Activated T-cell treated with anti-CD3 and anti-CD28 coated beads, Interleukin-2, amount 50 U/mL, for 72 hours (primary cell): Measurements from ENCODE around the gene ASPRV1. TPM values are rescaled to one million over a fixed set of nuclear protein-coding genes. Genes with fewer than 3 reads are reported as not detected.
"Not testable (repeated sequence)": the region's sequence is repeated elsewhere in the genome, so short reads cannot be mapped to it uniquely, and the experiment has no call there.

Experiments
- ATAC-seq, 2 donors: fragments of 150-1000 bp; cut with Tn5 transposase; replicated peaks in 1 of 2; 2 replicates each; pipeline ENCODE4 v1.10.0; 2021; ENCODE audit warnings: moderate library complexity in 2 of 2, mild to moderate bottlenecking in 1 of 2
- DNase-seq, 2 donors: peaks; one replicate each; pipeline ENCODE4 v3.0.0; 2021 to 2022; ENCODE audit warnings: mixed read lengths in 1 of 2
- H3K27ac Mint-ChIP-seq: one replicate; pipeline ENCODE4 v1.8.0; 2022; ENCODE audit warnings: mild to moderate bottlenecking, moderate library complexity, mixed read lengths
- H3K27me3 Mint-ChIP-seq: one replicate; pipeline ENCODE4 v1.8.0; 2022; ENCODE audit warnings: low read depth, mixed read lengths
- H3K36me3 Mint-ChIP-seq, 2 donors: one replicate each; pipeline ENCODE4 v1.8.0; 2022; ENCODE audit warnings: mixed read lengths in 2 of 2, mild to moderate bottlenecking in 1 of 2; ENCODE audit not compliant: insufficient read depth in 2 of 2
- H3K4me1 Mint-ChIP-seq: one replicate; pipeline ENCODE4 v1.8.0; 2022; ENCODE audit warnings: low read depth, mixed read lengths
- H3K4me3 Mint-ChIP-seq, 2 donors: one replicate each; pipeline ENCODE4 v1.8.0; 2022; ENCODE audit warnings: mild to moderate bottlenecking in 2 of 2, mixed read lengths in 2 of 2, moderate library complexity in 2 of 2
- H3K9me3 Mint-ChIP-seq, 2 donors: one replicate each; pipeline ENCODE4 v1.8.0; 2022; ENCODE audit warnings: mixed read lengths in 2 of 2
- total RNA-seq, 2 donors: library from RNA; stranded (reverse); gene quantifications; one replicate each; pipeline ENCODE4 v1.2.3, GENCODE V29; 2022

The ASPRV1 gene
- total RNA-seq, 2 donors from 2014 or later: 1.0 to 2.0 TPM

GRCh38 chr2:69965756-69966445, 4.5 kb upstream of the ASPRV1 start:
- DNase-seq (no peak), ATAC-seq (no peak)
- Mint-ChIP-seq H3K4me1 (peaks cover 9% of the 10 kb centered on the region), H3K27me3 (no peaks in the 10 kb centered on the region), H3K36me3 (no peaks in the 10 kb centered on the region), H3K4me3 (no peak overlapping the region), H3K27ac (no peak overlapping the region), H3K9me3 (no peaks in the 10 kb centered on the region)

DNA sequence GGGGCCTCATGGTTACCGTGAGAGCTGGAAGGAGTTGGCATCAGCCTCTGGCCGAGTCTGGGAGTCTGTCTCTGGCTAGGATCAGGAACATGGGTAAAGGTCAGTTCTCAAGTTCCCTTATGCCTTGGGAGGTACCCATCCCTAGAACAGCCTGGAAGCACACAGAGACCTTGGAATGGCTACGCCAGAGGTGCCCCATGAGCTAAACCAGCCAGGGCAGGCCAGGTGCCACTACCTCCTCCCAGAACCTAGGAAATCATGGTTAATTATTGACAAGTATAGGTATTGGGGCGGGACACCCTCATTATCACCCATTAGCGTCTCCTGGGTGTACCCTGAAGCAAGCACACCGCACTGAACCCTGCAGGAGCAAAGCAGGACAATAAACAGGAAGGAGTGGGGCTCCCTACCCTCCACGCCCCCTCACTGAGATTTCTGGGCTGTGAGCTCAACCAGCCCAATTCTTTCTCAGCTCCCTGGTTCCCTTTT, 3.0 kb upstream of the ASPRV1 start:
- ATAC-seq (no peak), DNase-seq (no peak)
- H3K4me1 Mint-ChIP-seq: peaks cover 9% of the 10 kb centered on the region
- H3K27ac Mint-ChIP-seq: no peak overlapping the region
- no peaks in the 10 kb centered on the region for H3K36me3 Mint-ChIP-seq
- H3K27me3 Mint-ChIP-seq: no peaks in the 10 kb centered on the region
- no peaks in the 10 kb centered on the region for H3K9me3 Mint-ChIP-seq
- H3K4me3 Mint-ChIP-seq: no peak overlapping the region

GRCh38 chr2:69962986-69963730, 1.7 kb upstream of the ASPRV1 start:
- H3K4me3 Mint-ChIP-seq: no peak overlapping the region
- no peaks in the 10 kb centered on the region for H3K9me3 Mint-ChIP-seq
- H3K27me3 Mint-ChIP-seq: no peaks in the 10 kb centered on the region
- ATAC-seq (no peak), DNase-seq (no peak)
- H3K27ac Mint-ChIP-seq: no peak overlapping the region
- peaks cover 9% of the 10 kb centered on the region for H3K4me1 Mint-ChIP-seq
- H3K36me3 Mint-ChIP-seq: no peaks in the 10 kb centered on the region

GRCh38 chr2:69960821-69961220, 610 bp downstream of the ASPRV1 start:
- ATAC-seq (no peak), DNase-seq (no peak)
- H3K36me3 Mint-ChIP-seq: no peaks in the 10 kb centered on the region
- H3K4me1 Mint-ChIP-seq: peaks cover 9% of the 10 kb centered on the region
- no peaks in the 10 kb centered on the region for H3K9me3 Mint-ChIP-seq
- H3K4me3 Mint-ChIP-seq: no peak overlapping the region
- H3K27me3 Mint-ChIP-seq: no peaks in the 10 kb centered on the region
- H3K27ac Mint-ChIP-seq: no peak overlapping the region

DNA sequence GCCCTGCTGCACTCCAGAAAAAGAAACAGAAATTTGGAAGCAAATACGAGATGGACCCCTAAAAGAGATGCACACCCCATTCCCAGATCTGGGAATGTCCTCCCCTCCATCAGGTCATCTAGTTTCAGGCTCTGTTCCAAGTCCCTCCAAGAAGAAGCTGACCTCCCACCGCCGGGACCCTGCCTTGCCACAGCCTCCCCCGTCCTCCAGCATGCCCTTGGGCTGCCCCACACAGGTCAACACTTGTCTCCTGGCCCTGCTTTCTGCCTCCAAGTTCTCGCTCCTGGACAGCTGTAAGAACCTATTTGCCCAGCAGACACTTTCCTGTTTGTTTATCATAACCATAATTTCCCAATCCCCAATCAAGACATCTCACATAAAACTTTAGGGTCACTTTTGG, 2.0 kb downstream of the ASPRV1 start:
- Mint-ChIP-seq H3K27ac (no peak overlapping the region), H3K9me3 (no peaks in the 10 kb centered on the region), H3K36me3 (no peaks in the 10 kb centered on the region), H3K27me3 (peaks cover 4% of the 10 kb centered on the region), H3K4me3 (no peak overlapping the region), H3K4me1 (peaks cover 7% of the 10 kb centered on the region)
- DNase-seq (no peak), ATAC-seq (no peak)

DNA sequence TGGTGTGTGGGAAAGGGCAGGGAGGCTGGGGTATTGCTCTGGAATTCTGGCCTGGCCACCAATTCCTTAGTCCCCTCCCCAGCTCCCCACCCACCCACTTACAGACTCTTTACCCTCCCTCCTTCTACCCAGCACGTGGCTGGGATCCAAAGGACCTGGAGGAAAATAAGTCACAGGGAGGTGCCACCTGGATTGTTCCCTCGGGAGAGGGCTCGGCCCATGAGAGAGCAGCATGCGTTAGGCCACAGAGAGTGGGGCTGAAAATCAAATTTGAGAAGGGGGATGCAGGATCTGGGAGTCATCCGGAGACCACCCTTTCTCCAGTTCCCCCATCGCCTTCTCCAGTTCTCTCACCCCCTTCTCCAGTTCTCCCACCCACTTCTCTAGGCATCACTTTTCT, 3.0 kb downstream of the ASPRV1 start:
- Mint-ChIP-seq H3K9me3 (no peaks in the 10 kb centered on the region), H3K36me3 (no peaks in the 10 kb centered on the region), H3K27ac (no peak overlapping the region), H3K4me3 (no peak overlapping the region), H3K4me1 (peaks cover 4% of the 10 kb centered on the region), H3K27me3 (peaks cover 4% of the 10 kb centered on the region)
- no peak for ATAC-seq
- DNase-seq: no peak

- H3K9me3 Mint-ChIP-seq: no peaks in the 10 kb centered on the region
- H3K4me3 Mint-ChIP-seq: no peak overlapping the region
- H3K36me3 Mint-ChIP-seq: no peaks in the 10 kb centered on the region
- peaks cover 4% of the 10 kb centered on the region for H3K27me3 Mint-ChIP-seq
- no peak overlapping the region for H3K27ac Mint-ChIP-seq
- peaks cover 4% of the 10 kb centered on the region for H3K4me1 Mint-ChIP-seq
- ATAC-seq (no peak), DNase-seq (no peak)
Observed at GRCh38 chr2:69957965-69958364, 3.5 kb downstream of the ASPRV1 start.

GRCh38 chr2:69956475-69956979, 4.9 kb downstream of the ASPRV1 start:
- DNase-seq: no peak
- Mint-ChIP-seq H3K9me3 (no peaks in the 10 kb centered on the region), H3K27ac (no peak overlapping the region), H3K27me3 (peaks cover 4% of the 10 kb centered on the region), H3K36me3 (no peaks in the 10 kb centered on the region), H3K4me1 (peaks cover 4% of the 10 kb centered on the region), H3K4me3 (no peak overlapping the region)
- no peak for ATAC-seq

DNA sequence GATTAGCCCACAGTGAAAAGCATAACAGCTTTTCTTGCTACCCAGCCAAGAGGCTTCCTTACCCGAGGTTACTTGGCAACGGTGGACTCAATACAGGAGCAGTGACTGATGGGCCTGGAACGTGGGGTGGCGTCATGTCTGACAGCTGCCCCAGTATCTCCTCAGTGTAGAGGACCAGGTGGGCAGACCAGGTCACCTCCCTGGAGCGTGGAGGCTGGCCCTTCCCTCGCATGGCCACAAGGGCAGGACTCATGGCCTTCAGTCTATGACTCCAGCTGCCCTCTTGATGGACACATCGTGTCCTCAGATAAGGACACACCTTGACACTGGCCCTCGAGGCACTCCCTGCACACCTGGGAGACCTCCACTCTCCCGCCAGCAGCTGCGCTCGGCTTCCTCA, 6.4 kb downstream of the ASPRV1 start:
- no peaks in the 10 kb centered on the region for H3K9me3 Mint-ChIP-seq
- H3K27ac Mint-ChIP-seq: no peak overlapping the region
- ATAC-seq (no peak), DNase-seq (no peak)
- H3K4me3 Mint-ChIP-seq: no peak overlapping the region
- peaks cover 4% of the 10 kb centered on the region for H3K27me3 Mint-ChIP-seq
- H3K4me1 Mint-ChIP-seq: peaks cover 4% of the 10 kb centered on the region
- H3K36me3 Mint-ChIP-seq: no peaks in the 10 kb centered on the region

DNA sequence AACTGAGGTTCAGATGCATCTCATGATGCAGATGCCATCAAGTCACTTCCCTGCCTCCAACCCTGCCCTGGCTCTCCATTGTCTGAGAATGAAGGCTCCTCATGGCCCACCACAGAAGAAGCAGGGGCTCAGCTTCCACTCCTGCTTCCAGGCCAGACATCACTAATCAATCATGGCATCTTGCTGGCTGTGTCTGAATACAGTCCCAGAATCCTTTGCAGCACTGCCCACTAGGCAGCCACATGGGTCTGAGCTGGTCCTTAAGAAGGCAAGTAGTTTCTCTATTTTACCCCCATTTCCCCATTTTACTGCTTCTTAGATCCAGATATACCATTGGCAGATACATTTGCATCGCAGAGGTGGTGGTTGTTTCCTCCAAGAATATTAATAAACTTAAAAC, 7.3 kb downstream of the ASPRV1 start:
- H3K9me3 Mint-ChIP-seq: no peaks in the 10 kb centered on the region
- no peak overlapping the region for H3K27ac Mint-ChIP-seq

DNA sequence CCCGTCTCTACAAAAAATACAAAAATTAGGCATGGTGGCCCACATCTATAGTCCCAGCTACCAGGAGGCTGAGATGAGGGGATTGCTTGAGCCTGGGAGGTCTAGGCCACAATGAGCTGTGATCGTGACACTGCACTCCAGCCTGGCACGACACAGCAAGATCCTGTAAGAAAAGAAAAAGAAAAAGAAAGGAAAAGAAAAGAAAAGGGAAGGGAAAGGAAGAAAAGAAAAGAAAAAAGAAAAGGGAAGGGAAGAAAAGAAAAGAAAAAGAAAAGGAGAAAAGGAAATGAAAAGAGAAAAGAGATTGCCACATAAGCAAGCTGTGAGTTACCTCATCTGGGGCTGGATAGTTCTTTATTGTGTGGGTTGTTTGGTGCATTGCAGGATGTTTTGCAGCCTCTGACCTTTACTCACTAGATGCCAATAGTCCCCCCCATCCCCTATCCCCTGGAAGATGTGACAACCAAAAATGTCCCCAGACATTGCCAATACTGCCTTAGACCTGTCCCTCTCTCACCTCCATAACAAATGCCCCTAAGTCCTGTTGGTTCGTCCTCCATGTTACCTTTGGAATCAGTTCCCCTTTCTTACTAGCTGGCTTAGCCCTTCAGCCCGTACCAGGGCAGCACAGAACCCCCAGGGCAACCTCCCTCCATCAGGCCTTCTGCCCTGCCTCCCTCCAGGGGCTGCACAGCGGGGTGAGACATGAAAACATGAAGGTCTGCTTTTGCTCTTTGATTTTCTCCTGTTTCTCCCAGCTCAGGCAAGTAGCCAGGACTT, 8.9 kb downstream of the ASPRV1 start:
- peaks cover 7% of the 10 kb centered on the region for H3K4me1 Mint-ChIP-seq
- peaks cover 4% of the 10 kb centered on the region for H3K27me3 Mint-ChIP-seq
- ATAC-seq (no peak), DNase-seq (no peak)
- no peaks in the 10 kb centered on the region for H3K9me3 Mint-ChIP-seq
- H3K27ac Mint-ChIP-seq: peak overlapping the region; percentile 76
- H3K36me3 Mint-ChIP-seq: no peaks in the 10 kb centered on the region
- H3K4me3 Mint-ChIP-seq: no peak overlapping the region

More for the DNA sequence above, 7.3 kb downstream of the ASPRV1 start:
- Mint-ChIP-seq H3K4me3 (no peak overlapping the region), H3K4me1 (peaks cover 4% of the 10 kb centered on the region), H3K36me3 (no peaks in the 10 kb centered on the region), H3K27me3 (peaks cover 4% of the 10 kb centered on the region)
- DNase-seq: no peak
- no peak for ATAC-seq

DNA sequence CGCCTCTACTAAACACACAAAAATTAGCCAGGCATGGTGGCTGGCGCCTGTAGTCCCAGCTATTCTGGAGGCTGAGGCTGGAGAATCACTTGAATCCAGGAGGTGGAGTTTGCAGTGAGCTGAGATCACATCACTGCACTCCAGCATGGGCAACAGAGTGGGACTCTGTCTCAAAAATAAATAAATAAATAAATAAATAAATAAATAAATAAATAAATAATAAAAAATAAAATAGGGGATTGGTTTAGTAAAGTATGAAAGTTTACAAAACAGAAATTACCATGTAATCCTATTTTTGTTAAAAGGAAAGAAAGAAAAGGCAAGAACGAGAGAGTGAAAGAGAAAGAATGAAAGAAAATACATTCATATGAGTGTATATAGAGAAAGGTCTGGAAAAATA, 10.8 kb downstream of the ASPRV1 start:
- not testable (repeated sequence) for H3K36me3 Mint-ChIP-seq, ATAC-seq, H3K27ac Mint-ChIP-seq, DNase-seq, H3K27me3 Mint-ChIP-seq, H3K9me3 Mint-ChIP-seq, H3K4me3 Mint-ChIP-seq
- peaks cover 26% of the 10 kb centered on the region for H3K4me1 Mint-ChIP-seq

DNA sequence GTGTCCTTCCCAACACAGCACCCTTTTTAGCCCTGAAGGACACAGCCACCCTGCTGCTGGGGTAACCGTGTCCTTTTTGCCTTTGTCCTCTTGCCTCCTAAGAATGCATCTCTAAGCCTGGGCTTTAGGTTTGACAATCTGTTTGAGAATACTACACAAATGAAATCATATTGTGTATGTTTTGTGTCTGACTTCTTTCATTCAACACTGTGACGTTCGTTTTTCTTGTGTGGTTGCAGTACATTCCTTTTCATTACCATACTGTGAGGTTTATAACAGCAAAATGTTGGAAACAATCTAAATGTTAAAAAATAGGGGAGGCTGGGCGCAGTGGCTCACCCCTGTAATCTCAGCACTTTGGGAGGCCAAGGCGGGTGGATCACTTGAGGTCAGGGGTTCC, 11.2 kb downstream of the ASPRV1 start:
- Mint-ChIP-seq H3K27me3 (peaks cover 4% of the 10 kb centered on the region), H3K36me3 (peaks cover 0 to 2% of the 10 kb centered on the region in 2 donors), H3K4me1 (peaks cover 30% of the 10 kb centered on the region), H3K27ac (no peak overlapping the region), H3K9me3 (no peaks in the 10 kb centered on the region), H3K4me3 (no peak overlapping the region)
- DNase-seq: no peak
- ATAC-seq: no peak
